T-helper 9 cell (primary cell): ENCODE measurements around the gene SPIB.
"Not testable (repeated sequence)": the region's sequence is repeated elsewhere in the genome, so short reads cannot be mapped to it uniquely, and the experiment has no call there.

ENCODE experiments used
- DNase-seq: peaks from one replicate; pipeline ENCODE4 v3.0.0-alpha.2; 2020

SPIB gene

GRCh38 chr19:50447053-50447452 is 28.3 kb downstream of the SPIB start:
- no peak for DNase-seq

GRCh38 chr19:50447750-50448149 is 29.0 kb downstream of the SPIB start:
- no peak for DNase-seq

- DNase-seq = no peak
Observed at GRCh38 chr19:50449236-50449899, 30.6 kb downstream of the SPIB start.

GRCh38 chr19:50450369-50451222 is 31.9 kb downstream of the SPIB start:
- DNase-seq = no peak

- no peak for DNase-seq
Observed at GRCh38 chr19:50451223-50451534, 32.4 kb downstream of the SPIB start.

GRCh38 chr19:50453243-50453642 is 34.5 kb downstream of the SPIB start:
- no peak for DNase-seq

GRCh38 chr19:50455992-50456391 is 37.3 kb downstream of the SPIB start:
- no peak for DNase-seq

GRCh38 chr19:50457300-50457699 is 38.6 kb downstream of the SPIB start:
- no peak for DNase-seq

GRCh38 chr19:50458396-50459066 is 39.8 kb downstream of the SPIB start:
- DNase-seq = no peak

- no peak for DNase-seq
Observed at GRCh38 chr19:50459067-50459456, 40.3 kb downstream of the SPIB start.

GRCh38 chr19:50459638-50460037 is 40.9 kb downstream of the SPIB start:
- no peak for DNase-seq

- no peak for DNase-seq
Observed at GRCh38 chr19:50460161-50460765, 41.5 kb downstream of the SPIB start.

- DNase-seq = peak; percentile 34
Observed at GRCh38 chr19:50461066-50461875, 42.5 kb downstream of the SPIB start.

GRCh38 chr19:50462970-50463369 is 44.2 kb downstream of the SPIB start:
- DNase-seq = no peak

- DNase-seq = no peak
Observed at GRCh38 chr19:50464348-50464747, 45.6 kb downstream of the SPIB start.

GRCh38 chr19:50465000-50465399 is 46.3 kb downstream of the SPIB start:
- DNase-seq = no peak

- DNase-seq = no peak
Observed at GRCh38 chr19:50465986-50466705, 47.4 kb downstream of the SPIB start.

- DNase-seq = no peak
Observed at GRCh38 chr19:50466706-50467039, 47.9 kb downstream of the SPIB start.

GRCh38 chr19:50467566-50467965 is 48.8 kb downstream of the SPIB start:
- DNase-seq = no peak

- DNase-seq = no peak
Observed at GRCh38 chr19:50468818-50469217, 50.1 kb downstream of the SPIB start.

GRCh38 chr19:50473336-50473735 is 54.6 kb downstream of the SPIB start:
- DNase-seq = not testable (repeated sequence)

GRCh38 chr19:50475101-50475568 is 56.4 kb downstream of the SPIB start:
- DNase-seq = no peak
